ENCODE results near the gene OR6B2.

OR6B2 gene

GRCh38 chr2:240037358-240037757 lies 7.1 kb upstream of the OR6B2 start:
- no peak for DNase-seq

GRCh38 chr2:240033330-240033678 lies 3.1 kb upstream of the OR6B2 start:
- DNase-seq: no peak

DNA sequence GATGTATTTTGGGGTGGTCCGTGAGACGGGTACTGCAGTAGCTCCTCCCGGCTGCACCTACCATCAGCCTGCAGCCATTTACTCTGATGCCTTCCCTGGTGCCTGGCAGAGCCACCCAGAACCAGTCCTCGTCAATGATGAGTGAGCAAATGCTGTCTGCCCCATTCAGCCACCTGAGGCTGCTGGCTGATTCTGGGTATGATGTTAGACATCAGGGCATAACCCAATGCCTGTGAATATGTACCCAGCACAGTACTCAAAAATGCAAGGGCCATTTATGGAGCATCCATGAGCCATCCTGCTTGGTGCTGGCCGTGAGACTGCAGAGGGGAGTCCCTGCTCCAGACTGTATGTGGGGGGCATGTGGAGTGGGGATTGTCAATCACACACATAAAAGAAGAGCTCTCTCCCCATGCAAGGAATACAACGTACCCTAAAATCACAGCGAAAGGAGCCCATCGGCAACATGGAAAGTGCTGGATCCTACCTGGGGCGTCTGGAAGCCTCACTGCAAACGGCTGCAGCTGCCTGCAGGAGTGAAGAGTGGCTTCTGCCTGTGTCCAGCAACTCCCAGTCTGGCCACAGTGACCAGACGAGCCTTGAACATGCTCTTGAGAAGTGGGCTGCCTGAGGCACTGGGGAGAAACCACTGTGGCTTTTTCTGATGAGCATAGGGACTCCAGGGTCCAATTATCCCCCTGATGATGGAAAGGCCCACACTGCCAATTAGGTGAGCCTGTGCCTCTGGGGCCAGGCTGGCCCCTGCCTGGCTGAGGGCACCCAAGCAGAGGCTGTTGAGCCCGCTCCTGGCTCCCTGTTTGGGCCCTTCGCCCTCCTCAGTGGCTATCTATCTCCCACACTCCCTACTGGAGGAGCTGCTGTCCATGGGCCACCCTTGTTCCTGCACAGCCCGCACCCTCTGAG lies 2.4 kb upstream of the OR6B2 start:
- no peak for DNase-seq

- DNase-seq: no peak
Measured at GRCh38 chr2:240024766-240025165, 5.5 kb downstream of the OR6B2 start.

DNA sequence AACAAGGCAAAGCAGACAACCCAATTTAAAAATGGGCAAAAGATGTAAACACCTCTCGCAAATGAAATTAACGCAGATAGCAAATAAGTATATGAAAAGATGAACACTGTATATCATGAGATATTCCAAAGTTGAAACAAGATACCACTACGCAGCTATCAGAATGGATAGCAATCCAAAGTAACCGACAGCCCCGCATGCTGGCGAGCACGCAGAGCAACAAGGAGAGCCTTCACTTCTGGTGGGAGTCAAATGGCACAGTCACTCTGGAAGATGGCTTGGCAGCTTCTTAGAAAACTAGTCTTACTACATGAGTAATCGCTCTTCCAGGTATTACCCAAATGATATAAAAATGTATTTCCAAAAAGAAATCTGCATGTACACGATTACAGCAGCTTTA lies 6.4 kb downstream of the OR6B2 start:
- DNase-seq: no peak

GRCh38 chr2:240021488-240022104 lies 8.6 kb downstream of the OR6B2 start:
- DNase-seq: peak; percentile 39

GRCh38 chr2:240018071-240018750 lies 12.0 kb downstream of the OR6B2 start:
- DNase-seq: no peak

DNA sequence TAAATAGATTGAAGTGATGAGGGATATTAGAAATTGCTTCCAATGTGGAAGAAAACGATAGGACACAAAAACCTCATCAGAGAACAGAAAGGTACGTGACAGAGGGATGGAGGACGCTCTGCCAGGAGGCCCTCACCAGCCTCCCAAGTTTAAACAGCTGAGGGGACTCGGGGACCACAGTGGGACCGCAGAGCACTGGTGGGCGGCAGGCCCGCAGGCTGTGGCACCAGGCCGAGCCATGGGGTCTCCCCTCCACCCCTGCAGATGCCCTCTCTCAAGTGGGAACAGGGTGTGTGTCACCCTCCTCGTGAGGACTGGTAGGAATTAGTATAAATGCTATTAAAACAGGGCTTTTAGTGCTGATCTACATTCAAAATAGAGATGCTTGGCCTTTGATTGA lies 15.9 kb downstream of the OR6B2 start:
- no peak for DNase-seq

- DNase-seq: no peak
Measured at GRCh38 chr2:240013343-240013742, 16.9 kb downstream of the OR6B2 start.

GRCh38 chr2:240002983-240003382 lies 27.2 kb downstream of the OR6B2 start:
- no peak for DNase-seq

- no peak for DNase-seq
Measured at GRCh38 chr2:240000671-240001070, 29.6 kb downstream of the OR6B2 start.

DNA sequence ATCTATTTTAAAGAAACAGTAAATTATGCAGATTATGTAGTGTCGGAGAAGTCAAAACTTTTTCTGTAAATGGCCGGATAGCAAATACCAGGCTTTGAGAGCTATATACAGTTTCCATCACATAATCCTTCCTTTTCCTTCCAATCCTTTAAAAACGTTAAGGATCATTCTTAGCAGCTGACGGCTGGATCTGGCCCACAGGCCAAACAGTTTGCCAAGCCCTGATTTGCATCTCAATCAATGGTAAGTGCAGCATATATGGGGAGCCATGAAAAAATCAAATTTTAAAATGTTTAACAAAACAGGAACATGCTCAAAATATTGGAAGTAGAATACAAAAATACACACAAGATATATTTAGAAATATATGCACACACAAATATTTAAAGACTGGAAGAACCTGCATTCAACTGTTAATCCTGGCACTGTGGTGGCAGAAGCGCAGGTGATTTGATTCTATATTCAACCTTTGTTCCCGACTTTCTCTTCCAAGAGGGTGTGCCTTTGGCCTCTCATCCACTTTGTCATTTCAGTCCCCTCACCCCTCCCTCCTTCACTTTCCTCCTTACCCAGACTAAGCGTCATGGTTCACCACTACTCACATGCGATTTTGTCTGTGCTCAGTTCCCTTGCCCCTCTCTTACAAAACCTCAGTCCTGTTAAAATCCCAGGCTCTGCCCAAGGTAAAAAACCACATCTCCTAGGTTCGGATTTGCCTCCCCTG lies 32.4 kb downstream of the OR6B2 start:
- no peak for DNase-seq

GRCh38 chr2:239994086-239994485 lies 36.1 kb downstream of the OR6B2 start:
- no peak for DNase-seq

DNA sequence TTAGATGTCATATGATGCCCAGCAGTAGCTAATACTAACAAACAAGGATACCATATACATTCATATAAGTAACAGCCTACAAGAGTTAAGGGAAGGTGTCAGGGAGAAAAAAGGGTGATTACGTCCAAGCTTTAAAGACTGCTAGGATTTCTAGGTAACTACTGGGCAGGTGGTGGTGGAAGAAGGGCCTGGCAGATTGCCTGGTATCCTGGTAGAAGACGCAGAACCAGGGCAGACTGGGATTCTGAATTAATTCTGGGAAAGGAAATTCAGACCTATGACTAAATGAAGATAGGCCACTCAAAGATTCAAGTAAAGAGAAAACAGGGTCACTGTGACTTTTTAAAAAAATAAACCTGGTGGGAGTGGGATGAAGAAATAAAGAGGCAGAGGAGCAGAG lies 36.9 kb downstream of the OR6B2 start:
- DNase-seq: no peak

- no peak for DNase-seq
Measured at GRCh38 chr2:239991689-239992314, 38.4 kb downstream of the OR6B2 start.

GRCh38 chr2:239990966-239991365 lies 39.3 kb downstream of the OR6B2 start:
- no peak for DNase-seq

- no peak for DNase-seq
Measured at GRCh38 chr2:239985356-239985755, 44.9 kb downstream of the OR6B2 start.

DNA sequence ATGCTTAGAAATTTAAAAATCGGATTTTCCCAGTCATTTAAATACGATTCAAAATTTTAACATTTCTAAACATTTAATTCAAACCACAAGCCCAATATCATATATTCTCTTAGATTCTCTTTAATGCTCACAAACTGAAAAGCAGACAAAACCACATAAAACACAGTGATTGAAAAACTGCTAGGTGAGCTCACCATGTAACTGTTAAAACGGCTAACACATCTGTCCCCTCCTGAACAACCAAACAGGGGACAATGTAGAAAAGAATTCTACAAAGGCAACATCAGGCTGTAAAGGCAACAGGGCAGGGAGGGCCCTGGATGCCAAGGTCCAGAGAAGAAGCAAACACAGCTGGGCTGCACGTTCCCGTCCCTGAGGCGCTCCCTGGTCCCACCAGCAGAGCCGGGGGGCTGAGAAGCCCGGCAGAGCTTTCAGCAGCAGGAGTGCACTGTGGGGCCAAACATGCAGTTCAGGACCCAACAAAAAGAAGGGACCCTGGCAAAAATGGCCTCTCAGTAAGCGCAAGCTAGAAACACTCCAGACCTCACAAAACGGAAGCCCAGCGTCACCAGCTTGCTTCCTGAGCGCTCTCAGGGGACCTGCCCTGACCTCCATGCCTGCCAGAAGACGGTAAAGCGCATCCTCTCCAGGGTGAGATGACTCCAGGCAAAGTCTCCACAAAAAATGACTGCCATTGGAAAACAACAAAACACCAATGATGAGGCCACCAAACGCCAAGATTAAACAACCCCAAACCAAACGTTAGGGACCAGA lies 45.6 kb downstream of the OR6B2 start:
- no peak for DNase-seq

DNA sequence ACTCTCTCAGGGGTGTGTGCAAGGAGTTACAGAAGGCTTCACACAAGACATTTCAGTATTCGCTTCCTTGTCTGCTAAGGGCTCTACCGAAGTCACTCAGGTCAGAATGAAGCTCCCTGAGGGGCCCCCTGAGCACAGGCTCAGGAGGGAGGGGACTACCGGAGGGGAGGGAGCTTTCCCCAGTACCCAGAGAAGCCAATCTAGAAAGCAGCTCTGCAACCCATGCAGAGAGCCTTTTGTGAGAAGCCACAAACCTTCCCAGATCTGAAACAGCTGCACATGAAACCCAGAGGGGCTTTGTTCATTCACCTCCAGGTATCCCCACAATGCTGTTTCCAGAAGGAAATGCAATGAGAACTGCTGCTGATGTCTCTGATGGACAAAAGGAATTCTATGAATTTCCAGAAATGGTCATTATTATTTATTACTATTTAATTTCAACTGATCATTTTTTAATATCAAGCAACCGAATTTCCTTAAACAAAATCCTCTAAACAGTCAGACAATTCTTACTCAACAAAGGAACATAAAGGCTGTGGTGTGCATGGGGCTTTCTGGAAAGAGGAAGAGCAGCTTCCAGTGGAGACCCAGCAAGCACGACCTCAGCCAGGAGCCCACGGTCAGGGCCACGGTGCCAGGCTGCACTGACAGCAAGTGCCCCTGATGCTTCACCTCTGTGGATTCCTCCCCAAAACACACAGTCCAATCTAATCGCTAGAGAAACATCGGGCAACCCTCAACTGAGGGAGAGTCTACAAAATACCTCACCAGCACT lies 47.0 kb downstream of the OR6B2 start:
- no peak for DNase-seq
